ENCODE data around the gene RIN3.

RIN3 gene

DNA sequence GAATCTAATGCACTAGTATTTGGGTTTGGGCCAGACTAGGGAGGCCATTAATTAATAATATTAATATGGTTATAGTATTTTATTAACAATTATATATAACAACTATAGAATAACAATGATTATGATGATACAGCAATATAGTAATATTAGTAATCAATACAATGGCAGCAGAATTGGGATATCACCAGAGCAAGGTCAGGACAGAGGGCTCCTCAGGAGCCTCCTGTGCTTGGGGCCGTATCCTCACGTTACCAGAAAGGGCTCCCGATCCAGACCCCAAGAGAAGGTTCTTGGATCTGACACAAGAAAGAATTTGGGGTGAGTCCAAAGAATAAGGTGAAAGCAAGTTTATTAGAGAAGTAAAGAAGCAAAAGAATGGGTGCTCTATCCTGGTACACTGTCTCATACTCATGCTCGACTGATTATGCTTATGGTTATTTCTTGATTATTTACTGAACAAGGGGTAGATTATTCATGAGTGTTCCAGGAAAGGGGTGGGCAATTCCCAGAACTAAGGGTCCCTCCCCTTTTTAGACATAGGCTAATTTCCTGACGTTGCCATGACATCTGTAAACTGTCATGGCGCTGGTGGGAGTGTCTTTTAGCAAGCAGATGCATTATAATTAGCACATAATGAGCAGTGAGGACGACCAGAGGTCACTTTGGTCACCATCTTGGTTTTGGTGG, 61.6 kb downstream of the RIN3 start:
- no peak for DNase-seq (ENCODE audit: low read depth in 2 of 2)

DNA sequence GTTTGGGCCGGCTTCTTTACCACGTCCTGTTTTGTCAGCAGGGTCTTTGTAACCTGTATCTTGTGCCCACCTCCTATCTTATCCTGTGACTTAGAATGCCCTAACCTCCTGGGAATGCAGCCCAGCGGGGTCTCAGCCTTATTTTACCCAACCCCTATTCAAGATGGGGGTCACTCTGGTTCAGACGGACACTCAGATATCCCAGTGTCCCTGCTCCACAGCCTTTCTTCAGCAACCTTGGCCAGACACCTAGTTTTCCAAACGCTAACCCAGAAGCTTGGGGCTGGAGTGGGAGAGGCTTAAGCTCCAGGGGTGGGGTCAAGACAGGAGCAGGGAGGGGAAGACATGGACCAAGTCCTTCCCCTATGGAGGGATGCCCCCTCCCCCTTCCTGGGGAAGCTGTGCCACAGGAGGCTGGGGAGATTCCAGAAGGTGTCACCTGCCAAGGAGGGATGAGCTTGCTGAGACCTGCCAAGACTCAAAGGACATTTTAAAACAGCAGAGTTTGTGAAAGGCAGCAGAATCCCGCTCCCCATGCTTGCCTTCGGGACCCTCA, 62.2 kb downstream of the RIN3 start:
- no peak for DNase-seq (ENCODE audit: low read depth in 2 of 2)

DNA sequence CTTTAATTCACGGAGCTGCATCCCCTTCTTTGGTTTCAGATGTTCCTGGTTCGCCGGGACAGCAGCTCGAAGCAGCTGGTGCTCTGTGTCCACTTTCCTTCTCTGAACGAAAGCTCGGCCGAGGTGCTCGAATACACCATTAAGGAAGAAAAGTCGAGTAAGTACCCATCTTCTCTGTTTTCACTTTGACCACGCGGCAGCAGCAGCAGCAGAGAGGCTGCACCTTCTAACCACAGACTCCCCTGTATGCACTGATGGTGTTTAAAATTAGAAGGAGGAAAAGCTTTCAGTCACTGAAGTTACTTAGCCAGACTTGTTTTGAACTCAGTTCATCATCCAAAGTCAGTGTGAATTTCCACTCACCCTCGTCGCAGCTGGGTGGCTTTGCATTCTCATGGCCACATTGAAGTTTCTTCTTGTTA, 63.8 kb downstream of the RIN3 start:
- no peak for DNase-seq (ENCODE audit: low read depth in 2 of 2)

DNA sequence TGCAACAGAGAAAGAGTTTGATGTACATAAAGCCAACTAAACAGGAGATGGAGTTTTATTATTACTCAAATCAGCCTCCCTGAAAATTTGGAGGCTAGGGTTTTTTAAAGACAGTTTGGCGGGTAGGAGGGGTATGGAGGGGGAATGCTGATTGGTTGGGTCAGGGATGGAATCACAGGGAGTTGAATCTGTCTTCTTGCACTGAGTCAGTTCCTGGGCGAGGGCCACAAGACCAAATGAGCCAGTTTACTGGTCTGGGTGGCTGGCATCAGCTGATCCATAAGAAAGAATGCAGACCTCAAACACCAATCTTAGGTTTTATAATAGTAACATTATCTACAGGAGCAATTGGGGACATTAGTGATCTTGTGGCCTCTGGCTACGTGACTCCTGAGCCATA, 64.9 kb downstream of the RIN3 start:
- no peak for DNase-seq (ENCODE audit: low read depth in 2 of 2)

DNA sequence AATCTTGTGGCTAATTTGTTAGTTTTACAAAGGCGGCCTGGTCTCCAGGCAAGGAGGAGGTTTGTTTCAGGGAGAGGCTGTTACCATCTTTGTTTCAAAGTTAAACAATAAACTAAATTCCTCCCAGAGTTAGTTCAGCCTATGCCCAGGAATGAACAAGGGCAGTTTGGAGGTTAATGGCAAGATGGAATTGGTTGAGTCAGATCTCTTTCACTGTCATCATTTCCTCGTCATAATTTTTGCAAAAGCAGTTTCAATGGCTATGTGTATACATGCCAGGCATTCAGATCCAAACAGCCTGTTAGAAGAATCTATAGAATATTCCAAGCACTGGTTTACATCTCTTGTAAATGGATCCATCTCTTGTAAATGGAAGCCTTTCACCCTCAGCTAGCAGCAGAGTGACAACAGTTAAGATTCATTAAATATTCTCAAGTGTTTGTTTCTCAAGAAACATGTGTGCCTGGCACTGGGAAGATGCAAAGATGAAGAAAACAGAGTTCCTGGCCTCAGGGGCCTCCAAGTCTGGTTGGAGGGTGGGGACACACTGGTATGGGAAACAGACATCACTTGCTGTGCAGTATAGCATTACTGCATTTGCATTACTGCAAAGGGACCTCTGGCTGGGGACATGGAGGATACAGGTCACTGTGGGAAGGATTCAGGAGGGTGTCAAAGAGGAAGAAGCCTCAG, 65.8 kb downstream of the RIN3 start:
- DNase-seq (ENCODE audit: low read depth in 2 of 2): no peak

DNA sequence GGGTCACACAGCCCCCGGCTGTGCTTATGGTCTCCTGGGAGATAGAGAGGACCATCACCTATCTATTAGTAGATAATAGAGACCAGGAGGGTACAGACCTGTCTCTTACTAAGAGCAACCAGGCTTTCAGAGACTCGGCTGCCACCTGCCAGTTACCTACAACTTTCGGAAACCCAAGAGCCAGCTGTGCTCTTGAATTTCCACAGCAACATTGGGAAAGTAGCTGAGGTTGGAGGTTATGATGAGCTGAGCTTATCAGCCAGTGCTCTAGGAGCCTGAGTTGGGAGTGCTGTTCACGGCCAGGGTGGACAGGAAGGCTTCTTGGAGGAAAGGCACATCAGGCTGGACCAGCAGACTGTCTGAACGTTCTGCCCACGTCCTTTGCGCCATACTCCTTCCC, 67.6 kb downstream of the RIN3 start:
- DNase-seq (ENCODE audit: low read depth in 2 of 2): no peak

DNA sequence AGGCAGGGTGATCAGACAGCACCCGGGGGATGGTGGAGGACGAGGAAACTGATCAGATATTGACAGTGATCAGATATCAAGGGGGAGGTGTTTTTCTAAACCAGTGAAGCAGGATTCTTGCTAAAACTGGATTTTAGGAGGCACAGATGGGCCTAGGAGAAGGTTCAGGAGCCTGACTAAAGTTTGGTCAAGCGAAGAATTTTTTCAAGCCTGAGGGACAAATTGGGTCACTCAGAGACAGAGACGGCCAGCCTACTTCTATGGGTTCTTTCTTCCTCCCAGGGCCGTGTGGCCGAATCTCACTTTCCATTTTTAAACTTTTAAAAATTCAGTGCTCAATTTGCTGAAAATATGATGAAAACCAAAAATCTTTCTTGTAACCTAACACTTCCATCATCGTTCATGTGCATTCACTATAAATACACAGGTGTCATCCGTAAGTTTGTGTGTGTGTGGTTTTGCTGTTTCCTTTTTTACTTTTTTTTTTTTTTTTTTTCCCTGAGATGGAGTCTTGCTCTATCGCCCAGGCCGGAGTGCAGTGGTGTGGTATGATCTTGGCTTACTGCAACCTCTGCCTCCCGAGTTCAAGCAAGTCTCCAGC, 68.5 kb downstream of the RIN3 start:
- no peak for DNase-seq (ENCODE audit: low read depth in 2 of 2)

DNA sequence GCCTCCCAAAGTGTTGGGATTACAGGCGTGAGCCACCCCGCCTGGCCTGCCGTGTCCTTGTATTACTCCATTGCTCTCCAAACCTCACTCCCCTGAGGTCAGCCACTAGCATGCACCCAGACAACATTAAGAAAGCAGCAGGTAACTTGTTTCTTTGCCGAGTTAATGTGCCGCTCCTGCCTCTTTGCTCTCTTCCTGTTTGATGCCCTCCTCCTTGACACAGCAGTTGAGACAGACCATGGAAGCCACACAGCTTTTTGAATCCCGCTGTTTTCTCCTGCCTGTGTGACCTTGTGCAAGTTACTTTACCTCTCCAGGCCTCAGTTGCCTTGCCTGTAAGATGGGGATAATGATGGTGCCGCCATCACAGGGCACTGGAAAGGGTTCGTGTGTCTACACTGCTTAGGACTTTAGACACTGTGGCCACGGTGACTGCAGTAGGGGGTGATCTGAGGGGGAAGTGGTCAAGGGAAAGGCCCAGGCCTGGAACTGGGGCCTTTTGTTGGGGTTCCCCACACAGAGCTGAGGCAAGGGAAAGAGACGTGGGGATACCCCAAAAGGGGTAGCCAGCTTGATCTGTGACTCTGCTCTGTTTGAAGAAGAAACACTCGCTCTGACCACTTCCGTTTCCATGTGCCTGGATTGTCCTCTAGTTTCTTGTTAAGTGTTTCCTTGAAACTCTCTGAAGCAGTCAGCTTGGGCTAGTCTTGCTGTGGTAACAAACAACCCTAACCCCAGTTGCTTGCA, 69.3 kb downstream of the RIN3 start:
- DNase-seq (ENCODE audit: low read depth in 2 of 2): no peak

DNA sequence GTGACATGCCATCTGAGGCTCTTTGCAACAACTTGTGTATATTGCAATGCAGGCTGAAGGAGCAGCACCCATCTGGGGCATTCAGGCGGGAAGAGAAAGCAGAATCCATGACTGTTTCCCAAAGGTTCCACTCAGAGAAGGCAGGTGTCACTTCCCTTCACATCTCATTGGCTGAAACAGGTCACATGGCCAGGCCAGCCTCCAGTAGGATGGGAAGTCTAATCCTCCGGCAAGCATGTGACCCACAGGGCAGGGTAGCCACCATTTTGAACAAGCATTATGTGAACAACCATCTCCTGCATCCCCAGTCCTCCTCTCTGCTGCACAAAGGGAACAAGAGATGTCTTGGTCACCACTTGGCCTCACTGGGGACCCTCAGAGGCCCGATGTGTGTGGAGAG, 70.6 kb downstream of the RIN3 start:
- DNase-seq (ENCODE audit: low read depth in 2 of 2): no peak

DNA sequence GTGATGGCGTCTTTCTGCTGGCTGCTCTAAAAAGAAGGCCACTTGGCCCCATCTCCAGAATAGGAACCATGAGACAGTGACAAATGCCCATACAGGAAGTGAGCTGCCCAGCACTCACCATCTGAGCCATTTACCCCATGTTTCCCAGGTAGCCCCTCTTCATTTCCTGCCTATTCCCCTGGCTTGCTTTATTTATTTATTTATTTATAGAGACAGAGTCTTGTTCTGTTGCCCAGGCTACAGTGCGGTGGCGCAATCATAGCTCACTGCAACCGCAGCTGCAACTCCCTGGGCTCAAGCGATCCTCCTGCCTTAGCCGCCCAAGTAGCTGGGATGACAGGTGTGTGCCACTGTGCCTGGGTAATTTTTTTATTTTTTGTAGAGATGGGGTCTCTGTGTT, 71.2 kb downstream of the RIN3 start:
- DNase-seq (ENCODE audit: low read depth in 2 of 2): no peak

DNA sequence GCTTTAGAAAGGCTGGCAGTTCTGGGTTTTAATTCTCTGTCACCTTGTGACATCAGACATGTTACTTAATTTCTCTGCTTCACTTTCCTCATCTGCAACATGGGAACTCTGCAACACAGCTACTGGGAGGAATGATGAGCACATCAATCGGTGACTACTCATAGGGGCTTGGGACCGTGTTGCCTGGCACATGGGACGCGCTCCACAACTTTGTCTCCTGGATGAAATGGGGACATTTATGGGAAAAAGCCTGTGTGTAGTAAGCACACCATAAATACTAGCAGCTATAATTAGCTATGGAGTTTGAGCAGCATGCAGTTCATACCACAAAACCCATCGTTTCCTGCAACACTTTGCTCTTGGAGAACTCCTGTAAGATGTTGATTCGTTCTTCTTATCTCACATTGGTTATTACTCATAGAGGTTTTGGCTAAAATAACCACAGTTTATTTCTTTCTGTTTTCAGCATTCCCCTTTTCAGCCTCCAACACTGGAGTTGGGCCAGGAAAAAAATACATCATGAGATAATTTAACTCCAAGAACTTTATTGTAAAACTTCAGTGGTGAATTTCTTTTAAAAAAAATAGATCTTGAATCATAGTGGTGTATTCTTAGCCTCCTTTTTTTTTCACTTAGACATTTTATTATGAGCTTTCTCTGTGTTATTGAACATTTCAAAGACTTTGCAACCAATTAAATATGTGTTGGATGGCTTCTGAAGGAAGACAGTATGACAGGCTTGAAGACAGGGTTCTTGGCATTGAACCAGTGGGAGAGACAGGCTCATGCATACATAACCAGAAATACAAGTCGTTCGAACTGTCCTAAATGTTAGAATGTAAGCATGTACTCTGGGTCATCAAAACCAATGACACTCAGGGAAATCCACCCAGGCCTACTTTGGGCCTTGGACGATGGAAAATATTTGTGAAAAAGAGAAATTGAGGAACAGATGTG, 72.7 kb downstream of the RIN3 start:
- no peak for DNase-seq (ENCODE audit: low read depth in 2 of 2)

DNA sequence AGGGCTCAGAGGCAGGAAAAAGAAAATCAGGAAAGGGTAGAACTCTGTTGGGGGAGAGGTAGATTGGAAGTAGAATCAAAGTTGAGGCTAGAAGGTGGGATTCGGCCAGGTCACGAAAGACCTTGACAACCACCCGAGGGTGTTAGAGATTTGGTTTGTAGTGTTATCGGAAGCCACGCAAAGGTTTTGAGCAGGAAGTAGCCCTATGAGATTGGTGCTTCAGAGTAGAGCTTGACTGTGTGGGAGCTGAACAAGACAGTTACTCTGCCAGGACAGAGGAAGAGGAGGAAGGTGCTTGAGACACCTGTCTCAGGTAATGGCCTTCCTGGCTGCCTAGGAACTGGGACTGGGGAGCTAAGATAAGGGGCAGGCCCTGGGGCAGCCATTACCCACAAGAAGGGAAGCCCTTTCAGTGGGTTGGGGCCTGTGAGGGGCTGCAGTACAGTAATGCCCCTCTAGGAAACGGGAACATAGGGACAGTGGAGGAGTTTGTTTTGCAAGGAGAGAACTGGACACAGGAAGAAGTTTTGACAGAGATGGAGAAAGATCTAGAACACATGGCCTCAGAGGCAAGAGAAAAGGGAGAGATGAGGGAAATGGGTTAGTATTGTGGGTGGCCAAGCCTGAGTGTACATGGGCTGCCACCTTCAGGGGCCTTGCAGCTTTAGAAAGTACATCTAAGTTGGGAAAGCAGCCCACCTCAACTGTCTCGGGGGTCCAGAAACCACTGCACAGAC, 73.5 kb downstream of the RIN3 start:
- DNase-seq (ENCODE audit: low read depth in 2 of 2): no peak

DNA sequence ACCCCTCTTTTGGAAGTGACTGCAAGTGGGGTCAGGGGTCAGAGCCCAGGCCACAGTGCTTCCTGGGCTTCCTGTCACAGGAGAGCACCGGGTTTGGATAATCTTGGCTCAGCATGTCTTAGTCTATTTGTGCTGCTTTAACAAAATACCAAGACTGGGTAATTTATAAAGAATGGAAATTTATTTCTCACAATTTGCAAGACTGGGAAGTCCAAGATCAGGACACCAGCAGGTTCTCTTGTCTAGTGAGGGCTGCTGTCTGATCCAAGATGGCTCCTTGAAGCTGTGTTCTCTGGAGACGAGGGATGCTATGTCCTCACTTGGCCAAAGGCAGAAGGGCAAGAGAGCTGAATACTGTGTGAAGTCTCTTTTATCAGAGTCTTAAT, 74.1 kb downstream of the RIN3 start:
- DNase-seq (ENCODE audit: low read depth in 2 of 2): no peak

DNA sequence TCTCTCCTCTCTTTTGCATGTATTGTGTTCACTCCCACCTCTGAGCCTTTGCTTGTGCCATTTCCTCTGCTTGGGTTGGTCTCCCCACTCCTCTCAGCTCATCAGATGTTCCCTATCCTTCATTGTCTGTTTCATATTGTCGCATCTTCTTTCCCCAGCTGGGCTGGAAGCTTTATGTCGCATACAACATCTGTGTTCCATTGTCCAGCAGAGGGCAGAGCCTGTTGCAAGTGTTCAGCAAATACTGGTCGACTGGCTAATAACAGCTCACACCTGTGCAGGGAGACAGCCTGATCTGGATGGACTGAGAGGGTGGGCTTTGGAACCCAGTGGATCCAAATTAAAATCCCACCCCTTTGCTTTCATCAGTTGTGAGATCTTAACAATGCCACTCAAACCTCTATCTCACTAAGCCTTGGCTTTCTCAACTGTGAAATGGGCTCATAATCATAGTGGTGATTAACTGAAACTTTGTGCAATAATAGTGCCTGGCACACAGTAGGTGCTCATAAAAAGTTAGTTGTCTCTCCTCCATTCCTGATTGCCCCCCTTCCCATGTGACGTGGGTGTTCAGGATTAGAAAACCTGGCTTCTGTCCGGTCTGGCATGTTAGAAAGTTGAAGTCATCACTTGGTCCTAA, 75.8 kb downstream of the RIN3 start:
- no peak for DNase-seq (ENCODE audit: low read depth in 2 of 2)

DNA sequence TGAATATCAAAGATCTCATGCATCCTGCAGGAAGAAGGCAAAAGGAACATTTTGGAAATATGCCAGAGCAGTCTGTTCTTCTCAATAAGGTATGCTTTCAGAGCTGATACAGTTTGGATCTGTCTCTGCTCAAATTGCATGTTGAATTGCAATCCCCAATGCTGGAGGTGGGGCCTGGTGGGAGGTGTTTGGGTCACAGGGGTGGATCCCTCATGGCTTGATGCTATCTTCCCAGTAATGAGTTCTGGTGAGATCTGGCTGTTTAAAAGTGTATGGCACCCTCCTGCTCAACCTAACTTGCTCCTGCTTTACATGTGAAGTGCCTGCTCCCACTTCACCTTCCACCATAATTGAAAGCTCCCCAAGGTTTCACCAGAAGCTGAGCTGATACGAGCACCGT, 76.6 kb downstream of the RIN3 start:
- DNase-seq (ENCODE audit: low read depth in 2 of 2): no peak

DNA sequence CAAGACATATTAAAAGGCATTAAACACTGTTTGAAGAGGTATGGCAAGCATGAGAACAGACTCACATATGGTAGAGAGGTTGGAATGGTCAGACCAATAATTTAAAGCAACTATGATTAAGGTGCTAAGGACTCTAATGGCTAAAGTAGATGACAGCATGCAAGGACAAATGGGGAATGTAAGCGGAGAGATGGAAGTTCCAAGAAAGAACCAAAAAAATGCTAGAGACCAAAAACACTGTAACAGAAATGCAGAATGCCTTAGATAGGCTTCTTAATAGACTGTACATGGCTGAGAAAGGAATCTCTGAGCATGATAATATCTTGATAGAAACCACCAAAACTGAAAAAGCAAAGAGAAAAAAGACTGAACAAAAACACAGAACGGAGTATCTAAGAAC, 77.4 kb downstream of the RIN3 start:
- no peak for DNase-seq (ENCODE audit: low read depth in 2 of 2)

DNA sequence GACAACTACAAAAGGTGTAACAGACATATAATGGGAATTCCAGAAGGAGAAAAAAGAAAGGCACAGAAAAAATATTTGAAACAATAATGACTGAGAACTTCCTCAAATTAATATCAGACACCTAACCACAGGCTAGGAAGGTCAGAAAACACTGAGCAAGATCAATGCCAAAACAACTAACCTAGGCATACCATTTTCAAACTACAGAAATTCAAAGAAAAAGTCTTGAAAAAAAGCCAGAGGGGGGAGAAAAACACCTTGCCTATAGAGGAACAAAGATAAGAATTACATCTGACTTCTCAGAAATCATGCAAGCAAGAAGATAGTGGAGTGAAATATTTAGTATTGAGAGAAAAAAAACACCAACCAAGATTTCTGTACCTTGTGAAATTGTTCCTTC, 77.8 kb downstream of the RIN3 start:
- DNase-seq (ENCODE audit: low read depth in 2 of 2): no peak

DNA sequence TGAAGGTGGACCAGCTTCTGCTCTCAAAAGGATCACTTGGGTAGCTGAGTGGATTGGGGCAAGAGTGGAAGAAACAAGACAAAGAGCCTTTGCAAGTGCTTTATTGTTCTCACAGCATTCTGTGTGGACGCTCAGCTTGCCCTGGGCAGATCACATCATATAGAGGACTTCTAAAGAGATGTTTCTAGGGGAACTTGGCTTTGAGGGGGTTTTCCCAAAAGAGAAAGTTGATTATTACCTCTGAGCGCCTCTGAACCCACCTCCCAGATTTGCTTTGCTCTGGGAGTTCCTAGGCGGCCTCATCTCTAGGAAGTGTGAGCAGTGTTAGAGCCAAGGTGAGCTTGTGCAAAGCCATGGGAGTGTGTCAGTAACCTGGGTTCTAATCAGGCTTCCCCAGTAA, 81.7 kb downstream of the RIN3 start:
- DNase-seq (ENCODE audit: low read depth in 2 of 2): no peak

DNA sequence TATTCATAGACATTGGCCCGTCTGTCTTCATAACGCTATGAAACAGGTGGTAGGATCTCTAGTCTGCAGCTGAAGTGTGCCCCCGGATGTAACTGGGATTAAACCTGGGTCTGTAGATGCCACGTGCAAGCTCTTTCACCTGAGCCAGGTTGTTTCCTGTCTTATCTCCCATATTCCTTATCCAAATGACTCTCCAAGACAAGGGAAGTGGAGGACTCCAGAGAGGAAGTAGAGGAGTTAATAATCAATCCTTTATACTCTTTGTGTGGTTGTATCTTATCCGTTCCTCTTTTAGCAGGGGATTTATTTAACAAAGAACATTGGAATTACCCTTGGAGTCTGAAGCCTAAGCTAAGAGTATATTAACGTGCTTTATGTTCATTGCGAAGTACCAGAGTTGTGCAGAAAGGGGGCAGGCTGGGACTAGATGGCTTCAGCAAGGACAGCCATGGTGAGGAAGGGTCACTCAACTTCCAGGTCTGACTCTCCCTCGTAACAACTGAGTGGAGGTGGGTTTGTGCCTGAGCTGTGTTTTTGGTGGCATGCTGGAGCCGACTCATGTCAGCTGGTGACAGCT, 82.8 kb downstream of the RIN3 start:
- DNase-seq (ENCODE audit: low read depth in 2 of 2): no peak
